Prostate gland (tissue), 2 donors: ENCODE data around the gene HDAC4.
"Not testable (repeated sequence)": the region's sequence is repeated elsewhere in the genome, so short reads cannot be mapped to it uniquely, and the experiment has no call there.

Source experiments
- CTCF ChIP-seq, 4 experiments: fragments of 200-600 bp in 2 of 4; fragments of 450-650 bp in 2 of 4; sonication (generic) in 2 of 4; IDR thresholded peaks; 1 replicate in 3 of 4; 2 replicates in 1 of 4; pipeline ENCODE4 v1.5.1; 2016 to 2019; ENCODE audit warnings: antibody characterized with exemption in 4 of 4, mild to moderate bottlenecking in 2 of 4, moderate library complexity in 2 of 4
- POLR2A ChIP-seq: fragments of 450-650 bp; IDR thresholded peaks from one replicate; pipeline ENCODE4 v1.6.1; 2016; ENCODE audit warnings: antibody characterized with exemption, mild to moderate bottlenecking

DNA sequence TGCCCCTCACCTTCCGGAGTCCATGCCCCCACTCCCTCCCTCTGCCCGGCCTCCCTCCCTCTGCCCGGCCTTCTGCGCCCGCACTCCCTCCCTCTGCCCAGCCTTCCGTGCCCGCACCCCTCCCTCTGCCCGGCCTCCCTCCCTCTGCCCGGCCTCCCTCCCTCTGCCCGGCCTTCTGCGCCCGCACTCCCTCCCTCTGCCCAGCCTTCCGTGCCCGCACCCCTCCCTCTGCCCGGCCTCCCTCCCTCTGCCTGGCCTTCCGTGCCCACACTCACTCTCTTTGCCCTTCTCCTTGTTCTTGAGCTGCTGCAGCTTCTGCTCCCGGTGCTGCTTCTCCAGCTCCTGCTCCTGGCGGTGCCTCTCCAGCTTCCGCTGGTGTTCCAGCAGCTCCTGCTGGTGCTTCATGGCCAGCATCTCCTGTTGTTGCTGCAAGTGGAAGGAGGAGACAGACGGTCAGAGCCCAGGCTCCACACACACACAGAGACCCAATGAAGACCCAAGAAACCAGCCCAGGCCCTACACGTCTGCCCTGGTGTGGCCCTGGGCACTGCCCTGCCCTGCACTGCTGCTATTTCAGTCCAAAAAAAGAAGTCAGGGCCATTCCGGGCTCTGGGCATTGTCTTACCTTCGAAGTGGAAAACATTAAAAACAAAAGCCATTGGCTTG is 224.5 kb downstream of the HDAC4 start:
- TF ChIP-seq CTCF (IDR thresholded peaks at IDR 0.05); POLR2A: not testable (repeated sequence)
